Smooth muscle cell (in vitro differentiated cells): Measurements from ENCODE around the gene DZIP1L. TPM values are rescaled to one million over a fixed set of nuclear protein-coding genes. Genes with fewer than 3 reads are reported as not detected.

Experiments
- DNase-seq: peaks from one replicate; lab custom pipeline; 2025; ENCODE audit not compliant: unreplicated experiment; lab: John Stamatoyannopoulos, UW
- H2AFZ ChIP-seq: fragments of 200-600 bp; sonication (generic); 2 replicates; pipeline ENCODE4 v1.6.0; 2016; ENCODE audit warnings: antibody characterized with exemption, low read depth, mild to moderate bottlenecking
- H3F3A ChIP-seq: fragments of 200-600 bp; sonication (generic); 2 replicates; pipeline ENCODE4 v1.6.0; 2017; ENCODE audit warnings: antibody characterized with exemption, low read depth
- H3K27ac ChIP-seq: fragments of 200-600 bp; sonication (generic); 2 replicates; pipeline ENCODE4 v1.5.1; 2016; ENCODE audit warnings: low read depth, mild to moderate bottlenecking
- H3K27me3 ChIP-seq: fragments of 200-600 bp; sonication (generic); 2 replicates; pipeline ENCODE4 v1.6.1; 2016; ENCODE audit warnings: low read depth, mild to moderate bottlenecking
- H3K36me3 ChIP-seq: fragments of 200-600 bp; sonication (generic); 2 replicates; pipeline ENCODE4 v1.5.1; 2016; ENCODE audit warnings: low read depth
- H3K4me1 ChIP-seq: fragments of 200-600 bp; sonication (generic); 2 replicates; pipeline ENCODE4 v1.5.1; 2016; ENCODE audit warnings: low read depth
- H3K4me2 ChIP-seq: fragments of 200-600 bp; sonication (generic); 2 replicates; pipeline ENCODE4 v1.6.0; 2016; ENCODE audit warnings: mild to moderate bottlenecking
- H3K4me3 ChIP-seq: fragments of 200-600 bp; sonication (generic); 2 replicates; pipeline ENCODE4 v1.5.1; 2016; ENCODE audit warnings: mild to moderate bottlenecking
- H3K79me2 ChIP-seq: fragments of 200-600 bp; sonication (generic); 2 replicates; pipeline ENCODE4 v1.6.0; 2016; ENCODE audit warnings: low read depth, mild to moderate bottlenecking
- H3K9ac ChIP-seq: fragments of 200-600 bp; sonication (generic); 2 replicates; pipeline ENCODE4 v1.6.0; 2016; ENCODE audit warnings: low read depth
- H3K9me3 ChIP-seq: fragments of 200-600 bp; sonication (generic); replicated peaks from 2 replicates; pipeline ENCODE4 v1.5.1; 2016; ENCODE audit warnings: low read depth
- H4K20me1 ChIP-seq: fragments of 200-600 bp; sonication (generic); 2 replicates; pipeline ENCODE4 v1.6.0; 2016; ENCODE audit warnings: low read depth
- CTCF ChIP-seq: fragments of 200-600 bp; sonication (generic); IDR thresholded peaks from 2 replicates; pipeline ENCODE4 v1.5.1; 2017; ENCODE audit warnings: borderline replicate concordance, mild to moderate bottlenecking, antibody characterized with exemption; ENCODE audit not compliant: insufficient read depth, poor library complexity, severe bottlenecking
- WGBS: methylation state at CpG from one replicate; pipeline ENCODE4 v1.1.7; 2016; ENCODE audit warnings: low lambda C conversion rate; 5-methylcytosine and 5-hydroxymethylcytosine counted together
- polyA plus RNA-seq: library from polyadenylated mRNA; unstranded; fragments of >200 nt; fragmentation: Nextera tagmentation; extraction: Ambion mirVana; gene quantifications from 2 replicates; pipeline ENCODE4 v1.2.1, GENCODE V29; 2016
- total RNA-seq: library from RNA; depleted of rRNA; stranded (reverse); fragments of >200 nt; gene quantifications from 2 replicates; pipeline ENCODE4 v1.2.3, GENCODE V29; 2014

DZIP1L gene
- total and polyA plus RNA-seq, 2 experiments from 2014 or later: 7.8 to 29.9 TPM

DNA sequence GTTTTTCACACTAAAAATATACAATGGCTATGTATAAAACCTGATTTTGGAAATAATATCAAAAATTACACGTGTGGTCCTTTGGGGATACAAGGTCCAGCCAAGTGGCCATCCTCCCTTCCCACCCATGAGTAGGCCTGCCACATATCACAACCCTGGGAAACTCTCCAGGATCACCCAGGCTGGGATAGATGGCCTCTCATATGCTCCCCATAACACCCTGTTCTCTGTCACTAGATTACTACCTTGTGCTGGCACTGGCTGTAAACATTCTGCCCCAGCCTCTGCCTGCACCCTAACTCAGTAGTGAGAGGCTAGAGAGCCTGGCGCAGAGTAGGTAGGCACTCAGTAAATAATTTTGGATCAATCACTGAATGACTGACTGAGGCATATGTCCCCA, 53.4 kb downstream of the DZIP1L start:
- 98% methylated on average over 2 of the region's 2 CpGs for WGBS
- no peak overlapping the region for H3K27ac ChIP-seq

DNA sequence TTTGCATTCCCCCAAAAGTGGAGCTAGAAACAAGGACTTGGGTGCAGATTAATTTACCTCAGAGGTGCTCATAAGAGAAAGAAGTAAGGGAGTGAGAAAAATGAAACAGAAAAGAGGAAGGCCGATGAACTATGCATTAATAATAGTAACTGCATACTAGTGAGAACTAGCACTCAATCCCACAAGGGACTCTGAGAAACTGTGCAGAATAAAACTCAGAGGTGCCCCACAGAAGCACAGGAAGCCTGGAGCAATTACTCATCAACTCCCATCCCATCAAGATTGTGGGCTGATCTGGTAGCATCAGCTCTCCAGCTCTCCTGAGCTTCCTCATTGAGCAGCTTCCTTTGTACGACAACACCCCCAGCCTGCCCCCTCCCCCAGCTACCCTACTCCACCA, 54.6 kb downstream of the DZIP1L start:
- H2AFZ ChIP-seq: no peak overlapping the region
- no peaks in the 10 kb centered on the region for H3K79me2 ChIP-seq
- H3F3A ChIP-seq: no peaks in the 10 kb centered on the region
- H4K20me1 ChIP-seq: no peaks in the 10 kb centered on the region
- TF ChIP-seq CTCF: no peak
- H3K9me3 ChIP-seq: no peaks in the 10 kb centered on the region
- no peak overlapping the region for H3K4me2 ChIP-seq
- no peak for DNase-seq
- no peaks in the 10 kb centered on the region for H3K4me1 ChIP-seq
- H3K27me3 ChIP-seq: no peaks in the 10 kb centered on the region
- peaks cover 5% of the 10 kb centered on the region for H3K36me3 ChIP-seq
- no peak overlapping the region for H3K4me3 ChIP-seq
- no peak overlapping the region for H3K27ac ChIP-seq
- WGBS: 50% methylated on average over 2 of the region's 2 CpGs
- H3K9ac ChIP-seq: no peak overlapping the region

More for the DNA sequence above, 53.4 kb downstream of the DZIP1L start:
- H3K9me3 ChIP-seq: no peaks in the 10 kb centered on the region
- peaks cover 5% of the 10 kb centered on the region for H3K36me3 ChIP-seq
- H3F3A ChIP-seq: no peaks in the 10 kb centered on the region
- no peak for TF ChIP-seq CTCF
- H4K20me1 ChIP-seq: no peaks in the 10 kb centered on the region
- H3K79me2 ChIP-seq: no peaks in the 10 kb centered on the region
- DNase-seq: no peak
- H3K27me3 ChIP-seq: no peaks in the 10 kb centered on the region
- H3K9ac ChIP-seq: no peak overlapping the region
- H3K4me2 ChIP-seq: no peak overlapping the region
- H3K4me3 ChIP-seq: no peak overlapping the region
- no peaks in the 10 kb centered on the region for H3K4me1 ChIP-seq
- H2AFZ ChIP-seq: no peak overlapping the region

DNA sequence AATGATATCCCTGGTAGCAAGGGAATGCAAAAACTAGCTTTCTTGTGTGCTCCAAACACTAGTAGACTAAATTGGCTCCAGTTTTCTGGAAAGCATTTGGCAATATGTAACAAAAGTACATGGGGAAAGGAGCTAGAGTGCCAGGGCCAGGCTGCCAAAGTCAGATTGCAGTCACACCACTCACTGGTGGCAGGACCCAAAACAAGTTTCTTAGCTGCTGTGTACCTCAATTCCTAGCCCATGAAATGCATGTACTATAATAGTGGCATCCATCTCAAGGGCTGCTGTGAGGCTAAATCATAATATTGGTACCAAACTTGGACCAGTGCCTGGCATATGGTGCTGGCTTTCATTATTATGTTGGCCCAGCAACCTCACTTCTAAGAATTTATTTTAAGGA, 56.1 kb downstream of the DZIP1L start:
- Histone ChIP-seq H3K4me1 (no peaks in the 10 kb centered on the region), H4K20me1 (no peaks in the 10 kb centered on the region), H3K4me3 (no peak overlapping the region), H3K27me3 (no peaks in the 10 kb centered on the region), H3K79me2 (no peaks in the 10 kb centered on the region), H3K9me3 (no peaks in the 10 kb centered on the region), H2AFZ (no peak overlapping the region), H3K9ac (no peak overlapping the region), H3F3A (no peaks in the 10 kb centered on the region), H3K36me3 (peaks cover 2% of the 10 kb centered on the region), H3K4me2 (no peak overlapping the region), H3K27ac (no peak overlapping the region)
- TF ChIP-seq CTCF: no peak
- no peak for DNase-seq

DNA sequence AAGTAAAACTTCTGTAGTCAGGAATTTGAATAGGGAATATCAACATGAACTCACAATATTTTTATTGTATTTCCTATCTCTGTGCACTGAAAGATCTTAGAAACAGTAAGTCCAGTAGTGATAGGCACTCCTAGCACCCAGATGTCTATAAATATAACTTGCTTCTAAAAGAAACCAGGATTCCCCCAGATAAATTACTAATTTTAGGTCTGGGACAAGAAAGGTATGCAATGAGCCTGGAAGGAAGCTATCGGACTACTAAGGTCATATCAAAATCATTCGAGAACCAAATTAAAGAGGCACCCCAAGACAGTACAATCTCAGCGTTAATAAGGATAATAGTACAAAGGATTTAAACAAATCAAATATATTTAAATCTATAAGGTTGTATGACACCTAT, 58.0 kb downstream of the DZIP1L start:
- Histone ChIP-seq H3K4me1 (no peaks in the 10 kb centered on the region), H2AFZ (no peak overlapping the region), H3K27me3 (no peaks in the 10 kb centered on the region), H3K36me3 (peaks cover 2% of the 10 kb centered on the region), H3K79me2 (no peaks in the 10 kb centered on the region), H3K27ac (no peak overlapping the region), H4K20me1 (no peaks in the 10 kb centered on the region), H3K9ac (no peak overlapping the region), H3K4me2 (no peak overlapping the region), H3K9me3 (no peaks in the 10 kb centered on the region), H3F3A (no peaks in the 10 kb centered on the region), H3K4me3 (no peak overlapping the region)
- 99% methylated on average over 3 of the region's 3 CpGs for WGBS
- no peak for DNase-seq
- no peak for TF ChIP-seq CTCF
